Activated CD4-positive, alpha-beta T cell treated with anti-CD3 and anti-CD28 coated beads, Interleukin-2, amount 50 U/mL, for 1 hour (primary cell): ENCODE measurements around the gene LDB2.

Source experiments
- DNase-seq: peaks from one replicate; pipeline ENCODE4 v3.0.0-alpha.2; 2020

LDB2 gene

DNA sequence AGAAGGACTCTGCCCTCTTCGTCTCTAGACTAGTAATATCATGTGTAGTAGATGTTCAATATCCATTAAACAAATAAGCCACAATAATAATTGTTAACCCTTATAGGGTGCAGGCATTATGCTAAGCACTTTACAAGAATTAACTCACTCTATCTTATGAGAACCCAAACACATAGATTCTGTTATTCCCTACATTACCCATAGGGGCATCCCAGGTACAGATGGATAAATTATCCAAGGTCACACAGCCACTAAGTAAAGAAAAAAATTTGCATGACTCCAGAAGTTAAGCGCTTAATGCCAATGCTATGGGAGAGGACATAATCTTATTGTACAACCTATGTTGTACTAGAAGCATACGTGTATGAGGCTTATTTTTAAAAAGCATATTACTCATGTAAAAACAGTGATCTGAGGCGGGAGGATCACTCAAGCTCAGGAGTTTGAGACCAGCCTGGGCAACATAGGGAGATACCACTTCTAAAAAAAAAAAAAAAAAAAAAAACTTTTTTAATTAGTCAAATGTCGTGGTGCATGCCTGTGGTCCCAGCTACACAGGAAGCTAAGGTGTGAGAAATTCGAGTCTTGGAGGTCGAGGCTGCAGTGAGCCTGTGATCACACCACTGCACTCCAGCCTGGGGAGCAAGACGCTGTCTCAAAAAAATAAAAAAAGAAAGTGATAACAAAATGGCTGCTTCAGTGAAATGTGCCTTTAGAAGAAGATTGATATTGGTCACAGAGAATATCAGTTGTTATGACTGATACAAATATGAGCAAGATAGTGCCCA is 13.6 kb downstream of the LDB2 start:
- no peak for DNase-seq

GRCh38 chr4:16883806-16884205 is 14.6 kb downstream of the LDB2 start:
- no peak for DNase-seq

DNA sequence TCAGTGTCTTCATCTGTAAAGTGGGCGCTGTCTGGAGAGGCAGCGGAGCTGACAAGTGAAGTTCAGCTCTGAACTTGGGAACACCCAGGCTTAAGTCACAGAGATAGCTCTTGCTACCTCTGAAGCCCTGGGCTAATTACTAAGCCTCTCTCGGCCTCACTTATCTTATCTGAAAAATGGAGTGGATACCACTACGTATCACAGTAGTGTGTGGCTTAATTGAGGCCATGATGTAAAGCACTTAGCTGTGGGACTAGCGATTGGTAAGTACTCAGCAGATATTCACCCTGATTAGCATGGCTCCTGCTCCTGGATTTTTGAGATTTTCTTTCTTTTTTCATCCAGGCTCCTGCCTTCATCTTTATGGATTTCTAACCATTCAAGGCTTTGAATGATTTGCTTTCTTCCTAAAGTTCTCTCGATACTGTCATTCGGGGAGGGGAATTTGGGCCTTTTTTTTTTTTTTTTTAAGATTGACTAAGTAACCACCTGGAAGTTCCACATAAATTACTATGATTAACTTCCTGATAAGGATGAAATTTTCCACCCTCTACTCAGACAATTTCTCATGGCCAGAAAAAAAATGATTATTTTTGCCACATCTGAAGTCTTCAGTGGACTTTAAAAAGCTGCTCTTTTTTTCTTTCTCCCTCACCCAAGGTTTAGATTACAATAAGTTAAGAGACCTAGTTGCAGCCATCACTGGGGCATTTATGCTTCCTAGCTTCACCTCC is 17.1 kb downstream of the LDB2 start:
- DNase-seq: no peak

DNA sequence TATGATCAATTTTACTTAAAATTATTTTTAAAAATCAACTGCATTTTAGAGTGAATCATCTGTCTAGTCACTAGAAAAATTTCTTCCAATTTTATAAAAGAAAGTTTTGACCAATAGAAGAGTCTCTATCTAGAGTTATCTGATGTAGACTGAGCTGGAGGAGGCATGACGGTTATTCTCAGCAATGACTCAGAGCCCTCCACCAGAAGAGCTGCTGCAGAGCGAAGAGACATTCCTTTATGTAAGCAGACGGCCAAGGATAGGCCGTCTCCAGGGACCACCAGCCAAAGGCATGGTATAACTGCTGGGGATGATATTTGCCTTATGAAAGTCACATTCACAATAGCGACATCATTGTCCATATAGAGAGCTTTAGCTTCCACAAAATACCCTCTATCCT is 23.0 kb downstream of the LDB2 start:
- DNase-seq: no peak

GRCh38 chr4:16869594-16870245 is 28.7 kb downstream of the LDB2 start:
- DNase-seq: no peak

GRCh38 chr4:16868674-16869073 is 29.8 kb downstream of the LDB2 start:
- no peak for DNase-seq

- no peak for DNase-seq
Measured at GRCh38 chr4:16867827-16868226, 30.6 kb downstream of the LDB2 start.

- no peak for DNase-seq
Measured at GRCh38 chr4:16866974-16867373, 31.5 kb downstream of the LDB2 start.

GRCh38 chr4:16865897-16866283 is 32.6 kb downstream of the LDB2 start:
- DNase-seq: no peak

DNA sequence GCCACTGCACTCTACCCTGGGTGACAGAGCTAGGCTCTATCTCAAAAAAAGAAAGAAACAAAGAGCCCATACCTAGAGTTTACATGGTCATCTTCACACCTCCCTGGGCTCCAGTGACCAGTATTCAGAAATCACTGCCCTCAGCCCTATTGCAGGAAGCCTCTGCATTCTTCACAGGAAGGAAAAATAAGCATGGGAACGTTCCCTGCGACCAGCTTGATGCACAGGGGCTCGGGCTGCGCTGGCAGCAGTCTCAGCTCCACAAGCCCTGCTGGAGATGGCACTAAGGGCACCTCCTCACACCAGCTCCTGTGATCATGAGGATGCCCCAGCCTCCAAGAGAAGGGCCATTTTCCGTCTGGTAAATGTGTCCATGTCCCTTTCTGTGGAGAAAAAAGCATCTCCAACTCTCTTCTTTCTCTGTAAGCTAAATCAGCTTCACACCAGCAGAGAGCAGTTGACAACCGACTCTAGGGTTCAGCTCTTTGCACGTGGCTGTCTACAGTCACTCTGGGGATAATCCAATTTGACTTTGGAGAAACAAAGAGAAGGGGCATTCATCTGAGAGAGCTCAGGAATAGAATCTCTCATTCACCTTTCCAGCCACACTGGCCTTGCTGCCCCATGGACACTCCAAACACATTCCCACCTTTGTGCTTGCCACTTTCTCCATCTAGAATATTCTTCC is 33.1 kb downstream of the LDB2 start:
- DNase-seq: no peak

GRCh38 chr4:16864199-16864598 is 34.2 kb downstream of the LDB2 start:
- no peak for DNase-seq

DNA sequence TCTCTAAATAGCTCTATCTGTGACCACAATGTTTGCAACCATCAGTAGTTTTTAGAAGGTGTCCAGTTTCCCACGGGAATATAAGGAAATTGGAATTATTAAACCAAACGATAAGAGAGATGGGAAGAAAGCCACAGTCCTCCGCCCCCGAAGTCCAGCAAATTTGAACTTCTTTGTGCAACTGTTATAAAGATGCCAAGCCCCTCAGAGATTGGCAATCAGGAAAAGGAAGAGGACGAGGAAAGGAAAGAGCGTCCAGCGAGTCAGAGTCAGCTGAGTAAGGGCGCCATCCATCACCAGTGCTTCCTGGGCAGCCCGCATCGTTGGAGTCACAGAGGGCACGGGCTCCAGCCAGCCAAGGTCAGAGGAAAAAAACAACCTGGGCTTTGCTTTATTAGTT is 35.7 kb downstream of the LDB2 start:
- no peak for DNase-seq

- no peak for DNase-seq
Measured at GRCh38 chr4:16860516-16860915, 37.9 kb downstream of the LDB2 start.

- DNase-seq: no peak
Measured at GRCh38 chr4:16859031-16859430, 39.4 kb downstream of the LDB2 start.

DNA sequence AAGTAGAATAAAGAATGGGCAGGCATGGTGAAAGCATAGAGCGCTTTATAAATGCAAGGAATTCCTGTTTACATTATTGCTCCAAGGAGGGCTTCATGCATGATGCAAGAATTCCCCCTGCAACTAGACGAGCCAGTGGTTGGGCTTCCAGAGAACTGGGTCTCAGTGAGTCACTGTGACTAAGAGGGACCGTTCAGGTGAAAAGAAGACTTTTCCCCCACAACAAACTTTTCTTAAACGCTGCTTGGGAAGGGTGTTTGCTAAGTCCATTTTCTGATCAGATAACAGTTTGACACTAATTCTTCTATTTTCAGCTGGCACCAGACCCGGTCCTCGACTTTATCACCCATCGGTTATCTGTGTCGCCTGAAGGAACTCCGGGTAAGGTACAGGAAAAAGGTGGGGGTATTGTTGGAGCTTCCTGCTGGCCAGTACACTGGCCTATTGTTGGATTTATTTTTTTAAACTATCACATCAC is 40.1 kb downstream of the LDB2 start:
- no peak for DNase-seq

DNA sequence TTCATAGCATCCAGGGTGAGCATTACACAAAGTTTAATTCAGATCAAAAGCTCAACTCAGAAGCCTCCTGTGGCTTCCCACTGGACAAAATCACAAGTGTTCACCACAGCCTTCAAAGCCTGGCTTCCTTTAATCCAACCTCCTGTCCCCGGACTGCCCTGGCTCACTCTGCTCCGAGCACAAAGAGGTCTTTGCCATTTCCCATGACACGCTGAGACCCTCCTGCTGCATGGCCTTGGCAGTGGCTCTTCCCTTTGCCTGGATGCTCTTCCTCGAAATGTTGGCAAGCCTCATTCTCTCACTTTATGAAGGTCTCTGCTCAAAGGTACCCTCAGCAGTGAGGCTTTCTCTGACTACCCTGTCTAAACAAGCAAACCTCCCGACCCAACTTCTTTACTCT is 41.0 kb downstream of the LDB2 start:
- no peak for DNase-seq

DNA sequence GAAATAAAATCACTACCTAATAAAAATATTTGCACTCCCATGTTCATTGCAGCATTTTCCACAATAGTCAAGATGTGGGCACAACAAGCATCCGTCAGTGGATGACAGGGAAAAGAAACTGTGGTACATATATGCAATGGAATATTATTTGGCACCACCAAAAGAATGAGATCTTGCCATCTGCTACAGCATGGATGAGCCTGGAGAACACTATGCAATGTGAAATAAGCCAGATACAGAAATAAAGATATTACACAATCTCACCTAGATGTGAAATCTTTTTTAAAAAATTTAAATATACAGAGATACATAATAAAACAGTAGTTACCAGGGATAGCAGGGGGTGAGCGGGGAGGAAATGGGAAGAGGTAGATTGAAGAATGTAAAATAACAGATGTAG is 44.8 kb downstream of the LDB2 start:
- DNase-seq: no peak

- no peak for DNase-seq
Measured at GRCh38 chr4:16852644-16853043, 45.8 kb downstream of the LDB2 start.

DNA sequence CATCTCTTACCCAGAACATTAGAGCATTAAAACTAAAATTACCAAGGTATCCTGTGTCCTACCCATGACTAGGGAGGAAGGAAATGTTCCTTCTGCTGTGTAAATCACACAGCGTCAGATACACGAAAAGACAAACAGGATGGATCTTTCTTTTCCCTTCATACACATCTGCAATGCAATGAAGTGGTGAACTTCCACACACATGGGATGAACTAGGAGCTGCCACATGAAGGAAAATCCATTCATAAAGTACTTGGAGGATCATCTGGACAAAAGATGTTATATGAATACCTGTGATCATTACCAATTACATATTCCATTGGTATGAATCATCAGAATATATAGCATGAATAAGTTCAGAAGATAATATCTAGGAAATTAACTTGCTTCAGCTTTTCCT is 46.2 kb downstream of the LDB2 start:
- no peak for DNase-seq

- DNase-seq: no peak
Measured at GRCh38 chr4:16846540-16847117, 51.8 kb downstream of the LDB2 start.

DNA sequence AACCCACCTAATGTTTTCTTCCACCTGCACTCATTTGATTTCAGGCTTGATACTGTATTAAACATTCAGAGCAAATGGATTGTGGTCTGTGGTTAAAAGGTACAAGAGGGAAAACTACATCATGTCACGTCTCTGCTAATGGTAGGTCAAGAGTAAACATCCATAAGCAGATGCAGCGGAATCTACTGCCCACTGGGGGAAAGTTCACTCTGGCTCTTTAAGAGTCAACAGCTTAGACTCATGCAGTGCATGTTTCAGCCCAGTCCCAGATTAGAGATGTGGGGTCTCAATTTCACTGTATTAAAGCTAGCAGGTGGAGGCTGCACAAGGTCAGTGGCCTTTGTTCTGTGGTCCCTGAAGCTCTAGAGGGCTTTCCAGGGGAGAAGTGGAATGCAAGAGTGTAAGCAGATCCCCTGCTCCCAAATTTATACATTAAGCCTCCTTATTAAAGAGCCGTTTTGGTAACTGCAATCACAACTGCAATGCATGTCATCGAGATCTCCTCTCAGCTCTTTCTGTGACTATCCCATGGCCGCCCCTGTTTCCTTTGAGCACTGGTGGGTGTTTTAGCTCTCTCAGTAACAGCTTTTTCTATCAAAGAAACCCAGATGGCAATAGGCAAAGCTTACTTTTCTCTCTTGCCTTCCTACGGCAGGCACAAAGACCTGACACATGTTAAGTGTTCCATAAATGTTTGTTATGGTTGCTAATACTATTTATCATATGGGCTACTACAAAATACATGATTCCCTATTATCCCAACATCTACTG is 53.4 kb downstream of the LDB2 start:
- no peak for DNase-seq

- DNase-seq: no peak
Measured at GRCh38 chr4:16843831-16844508, 54.5 kb downstream of the LDB2 start.
